GM12872 (cell line): ENCODE data around the gene RUNX1.

Experiments
- CTCF ChIP-seq: IDR thresholded peaks from 3 replicates; pipeline ENCODE4 v1.5.1; 2011; ENCODE audit warnings: low read depth, mild to moderate bottlenecking, low read length, moderate library complexity; ENCODE audit not compliant: insufficient read depth

The RUNX1 gene

GRCh38 chr21:35088319-35088771 lies 39.2 kb upstream of the RUNX1 start:
- no peak for TF ChIP-seq CTCF

GRCh38 chr21:35086357-35086756 lies 37.3 kb upstream of the RUNX1 start:
- TF ChIP-seq CTCF = no peak

- TF ChIP-seq CTCF = no peak
Observed at GRCh38 chr21:35084869-35085268, 35.8 kb upstream of the RUNX1 start.

GRCh38 chr21:35083246-35083645 lies 34.1 kb upstream of the RUNX1 start:
- no peak for TF ChIP-seq CTCF

GRCh38 chr21:35081861-35082260 lies 32.8 kb upstream of the RUNX1 start:
- no peak for TF ChIP-seq CTCF

GRCh38 chr21:35079181-35079580 lies 30.1 kb upstream of the RUNX1 start:
- no peak for TF ChIP-seq CTCF

- TF ChIP-seq CTCF = no peak
Observed at GRCh38 chr21:35077975-35078374, 28.9 kb upstream of the RUNX1 start.

- TF ChIP-seq CTCF = no peak
Observed at GRCh38 chr21:35077466-35077865, 28.4 kb upstream of the RUNX1 start.
